Esophagus squamous epithelium (tissue), 4 donors: ENCODE results near the gene GAK.

Experiments
- POLR2A ChIP-seq, 4 donors: fragments of 450-650 bp; IDR thresholded peaks; one replicate each; pipeline ENCODE4 v1.6.1; 2017; ENCODE audit warnings: antibody characterized with exemption in 4 of 4, mild to moderate bottlenecking in 4 of 4, moderate library complexity in 3 of 4
- TF ChIP-seq, protein P1 (sequence below), 6 experiments: fragments of 450-650 bp in 4 of 6; fragments of 200-600 bp in 2 of 6; sonication (generic) in 2 of 6; IDR thresholded peaks; one replicate each; pipeline ENCODE4 v1.5.1; 2016 to 2019; ENCODE audit warnings: antibody characterized with exemption in 6 of 6, mild to moderate bottlenecking in 4 of 6, moderate library complexity in 4 of 6

DNA sequence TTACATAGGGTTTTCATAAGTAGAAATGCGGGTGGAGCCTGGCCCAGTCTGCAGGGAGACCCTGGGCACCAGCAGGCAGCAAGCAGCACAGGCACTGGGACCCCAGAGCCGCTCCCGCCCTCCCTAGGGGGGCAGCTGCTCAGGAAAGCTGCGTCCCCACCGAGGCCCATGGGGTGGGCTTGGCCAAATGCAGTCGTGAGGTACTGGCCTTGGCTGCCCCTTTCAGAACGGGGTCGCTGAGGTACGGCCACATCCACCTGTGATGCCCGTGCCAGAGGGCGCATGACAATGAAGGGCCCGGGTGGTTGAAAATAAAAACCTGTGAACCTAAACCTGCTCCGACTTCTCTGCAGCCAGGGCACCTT is 16.8 kb upstream of the GAK start:
- TF ChIP-seq, protein P1, sequence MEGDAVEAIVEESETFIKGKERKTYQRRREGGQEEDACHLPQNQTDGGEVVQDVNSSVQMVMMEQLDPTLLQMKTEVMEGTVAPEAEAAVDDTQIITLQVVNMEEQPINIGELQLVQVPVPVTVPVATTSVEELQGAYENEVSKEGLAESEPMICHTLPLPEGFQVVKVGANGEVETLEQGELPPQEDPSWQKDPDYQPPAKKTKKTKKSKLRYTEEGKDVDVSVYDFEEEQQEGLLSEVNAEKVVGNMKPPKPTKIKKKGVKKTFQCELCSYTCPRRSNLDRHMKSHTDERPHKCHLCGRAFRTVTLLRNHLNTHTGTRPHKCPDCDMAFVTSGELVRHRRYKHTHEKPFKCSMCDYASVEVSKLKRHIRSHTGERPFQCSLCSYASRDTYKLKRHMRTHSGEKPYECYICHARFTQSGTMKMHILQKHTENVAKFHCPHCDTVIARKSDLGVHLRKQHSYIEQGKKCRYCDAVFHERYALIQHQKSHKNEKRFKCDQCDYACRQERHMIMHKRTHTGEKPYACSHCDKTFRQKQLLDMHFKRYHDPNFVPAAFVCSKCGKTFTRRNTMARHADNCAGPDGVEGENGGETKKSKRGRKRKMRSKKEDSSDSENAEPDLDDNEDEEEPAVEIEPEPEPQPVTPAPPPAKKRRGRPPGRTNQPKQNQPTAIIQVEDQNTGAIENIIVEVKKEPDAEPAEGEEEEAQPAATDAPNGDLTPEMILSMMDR (IDR thresholded peaks at IDR 0.05): no peak
- TF ChIP-seq POLR2A (IDR thresholded peaks at IDR 0.05): no peak
